HG03103 (cell line): ENCODE results near the gene PLXNA4.

Experiments
- ATAC-seq: cut with Tn5 transposase; IDR thresholded peaks from one replicate; pipeline ENCODE4 v1.9.1; 2021; ENCODE audit warnings: low read depth; ENCODE audit not compliant: unreplicated experiment

The PLXNA4 gene

DNA sequence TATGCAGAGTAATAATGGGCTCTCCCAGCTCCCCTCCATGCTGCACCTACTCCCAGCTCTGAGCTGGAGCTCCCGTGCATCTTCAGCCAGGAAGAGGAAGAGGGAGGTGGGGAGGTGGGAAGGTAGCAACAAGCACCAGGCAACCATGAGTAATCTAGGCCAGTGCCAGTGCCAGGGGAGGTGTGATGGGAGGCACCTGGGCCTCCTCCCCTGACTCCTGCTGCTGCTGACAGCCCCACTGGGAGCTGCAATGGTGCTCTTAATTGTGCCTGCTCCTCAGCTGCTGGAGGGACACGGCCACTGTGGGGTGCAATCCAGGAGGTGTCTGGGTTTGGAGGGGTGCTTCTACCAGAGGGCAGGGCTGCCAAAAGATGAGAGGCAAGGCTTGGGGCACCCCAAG lies 243.0 kb downstream of the PLXNA4 start:
- no peak for ATAC-seq

- no peak for ATAC-seq
These were observed 247.5 kb downstream of the PLXNA4 start for GRCh38 chr7:132328760-132329159.

DNA sequence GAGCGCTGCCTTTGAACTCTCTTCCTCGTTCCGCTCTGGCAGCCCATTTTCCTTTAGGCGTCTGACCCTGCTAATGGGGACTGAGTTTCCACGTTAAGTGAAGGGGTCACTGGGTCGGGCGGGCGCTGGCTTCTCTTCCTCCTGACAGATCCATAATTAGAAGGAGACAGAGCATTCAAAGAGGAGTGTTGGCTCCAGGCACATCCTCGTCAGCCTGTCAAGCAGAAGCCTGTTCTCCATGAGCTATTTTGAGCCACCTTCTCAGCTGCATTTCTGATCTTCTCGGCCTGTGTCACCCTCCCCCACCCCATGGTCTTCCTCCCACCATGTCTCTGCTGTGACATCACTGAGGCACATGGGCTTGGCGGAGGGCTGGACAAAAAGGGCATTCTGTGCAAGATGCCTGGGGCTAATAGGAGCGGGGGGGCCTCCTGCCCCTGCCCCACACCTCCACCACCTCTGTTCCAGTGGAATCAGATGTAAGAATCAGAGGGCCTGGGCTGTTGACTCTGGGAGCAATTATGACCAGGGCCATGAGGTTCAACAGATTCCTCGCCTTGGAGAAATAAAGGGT lies 248.1 kb downstream of the PLXNA4 start:
- ATAC-seq = no peak

DNA sequence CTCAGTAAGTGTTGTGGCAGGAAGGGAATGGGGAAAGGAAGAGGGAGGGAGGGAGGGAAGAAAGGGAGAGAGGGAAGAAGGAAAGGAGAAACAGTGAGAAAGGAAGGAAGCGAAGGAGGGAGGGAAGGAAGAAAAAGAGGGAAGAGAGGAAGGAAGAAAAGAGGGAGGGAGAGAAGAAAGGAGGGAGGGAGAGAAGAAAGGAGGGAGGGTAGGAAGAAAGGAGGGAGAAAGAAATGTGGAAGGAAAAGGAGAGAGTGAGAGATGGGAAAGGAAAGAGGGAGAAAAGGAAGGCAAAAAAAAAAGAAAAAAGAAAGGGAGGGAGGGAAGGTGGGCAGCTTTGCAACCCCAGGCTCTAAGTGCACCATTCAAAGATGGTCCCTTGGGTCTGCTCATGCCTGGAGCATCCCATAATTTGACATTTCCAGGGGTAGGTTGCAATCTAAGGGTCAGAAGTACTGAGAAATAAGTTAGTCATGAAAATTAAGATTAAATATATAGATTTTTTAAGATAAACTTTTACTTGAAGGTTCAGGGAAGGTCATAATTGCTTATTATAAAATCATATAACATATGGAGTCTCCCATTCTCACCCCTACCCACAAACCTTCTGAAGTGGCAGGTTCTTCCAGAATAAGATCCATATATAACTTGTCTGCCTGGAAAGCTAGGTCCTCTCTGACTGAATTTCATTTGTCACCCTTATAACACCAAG lies 249.2 kb downstream of the PLXNA4 start:
- no peak for ATAC-seq

GRCh38 chr7:132322970-132323369 lies 253.3 kb downstream of the PLXNA4 start:
- ATAC-seq = no peak

DNA sequence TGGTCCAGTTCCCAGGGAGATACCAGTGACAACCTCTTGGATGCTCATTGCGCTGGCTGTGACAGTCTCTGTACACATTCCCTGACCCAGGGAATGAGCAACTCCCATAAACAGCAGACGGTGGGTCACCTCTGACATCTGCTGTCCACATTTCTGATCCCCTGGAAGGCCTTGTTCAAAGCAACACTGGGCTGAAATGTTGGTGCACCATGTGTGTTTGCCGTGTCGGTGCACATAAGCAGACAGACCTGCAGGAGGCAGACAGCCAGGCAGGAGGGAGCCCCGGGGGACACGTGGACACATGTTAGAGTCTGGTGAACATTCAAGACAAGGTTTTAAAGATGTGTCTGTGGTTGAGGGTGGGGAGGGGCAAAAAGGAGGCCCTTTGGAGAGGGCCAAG lies 254.9 kb downstream of the PLXNA4 start:
- ATAC-seq = no peak

DNA sequence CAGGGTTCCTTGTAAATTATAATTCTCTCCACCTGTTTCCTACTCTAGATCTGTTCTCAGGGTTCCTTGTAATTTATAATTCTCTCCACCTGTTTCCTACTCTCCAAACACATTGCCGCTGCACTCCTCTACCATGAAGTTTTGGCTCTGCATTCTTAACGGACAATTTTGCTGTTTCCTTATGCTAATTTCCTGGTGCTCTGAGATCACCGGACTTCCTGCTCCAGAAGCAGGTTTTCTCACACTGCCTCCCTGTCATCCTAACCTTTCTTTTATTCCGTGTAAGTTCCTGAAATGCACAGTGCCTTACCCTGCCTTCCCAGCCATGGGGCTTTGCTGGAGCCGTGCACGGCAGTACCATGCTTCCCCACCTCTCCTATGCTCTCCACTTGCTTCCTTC lies 256.8 kb downstream of the PLXNA4 start:
- no peak for ATAC-seq

DNA sequence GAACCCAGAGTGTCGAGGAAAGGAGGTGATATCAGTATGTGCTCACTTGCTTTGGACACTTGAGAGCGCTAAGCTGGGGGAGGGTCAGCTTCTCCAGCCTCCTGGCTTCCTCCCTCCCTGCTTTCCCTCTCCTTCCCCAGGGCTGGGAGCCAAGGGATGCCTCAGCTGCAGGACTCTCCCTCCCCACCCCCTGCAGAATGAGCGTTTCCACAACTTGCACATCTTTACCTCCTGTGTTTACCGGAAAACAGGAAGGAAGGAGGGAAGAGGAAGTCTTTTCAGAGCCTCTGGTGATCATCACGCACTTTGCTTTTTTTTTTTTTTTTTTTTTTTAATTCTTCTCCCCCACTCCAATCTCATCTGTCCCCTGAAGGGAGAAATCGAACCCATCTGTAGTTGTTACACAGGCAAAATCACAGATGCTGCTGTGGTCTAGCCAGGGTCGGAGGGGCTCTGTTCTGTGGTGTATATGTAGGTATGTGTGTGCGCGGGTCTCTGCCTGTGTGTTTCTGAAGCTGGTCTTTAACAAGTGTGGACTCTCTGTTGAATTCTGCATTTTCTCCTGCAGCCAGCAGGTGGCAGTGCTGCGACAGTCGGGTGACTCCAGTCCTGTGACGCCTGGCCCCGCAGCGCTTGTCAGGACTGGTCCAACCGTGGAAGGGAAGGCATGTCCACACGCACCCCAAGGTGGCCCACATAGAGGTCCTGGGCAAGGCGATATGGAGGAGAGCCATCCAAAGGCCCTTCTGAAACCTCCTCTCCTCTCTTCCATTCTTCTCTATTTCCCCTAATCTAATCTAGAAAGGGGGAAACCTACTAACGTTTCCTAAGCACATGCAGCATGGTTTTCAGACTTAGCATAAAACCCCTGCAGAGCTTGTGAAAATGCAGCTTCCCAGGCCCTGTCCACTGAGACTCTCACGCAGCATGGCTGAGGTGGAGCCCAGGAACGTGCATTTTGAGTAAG lies 257.6 kb downstream of the PLXNA4 start:
- peak; percentile 95 for ATAC-seq

GRCh38 chr7:132317701-132318351 lies 258.4 kb downstream of the PLXNA4 start:
- no peak for ATAC-seq

DNA sequence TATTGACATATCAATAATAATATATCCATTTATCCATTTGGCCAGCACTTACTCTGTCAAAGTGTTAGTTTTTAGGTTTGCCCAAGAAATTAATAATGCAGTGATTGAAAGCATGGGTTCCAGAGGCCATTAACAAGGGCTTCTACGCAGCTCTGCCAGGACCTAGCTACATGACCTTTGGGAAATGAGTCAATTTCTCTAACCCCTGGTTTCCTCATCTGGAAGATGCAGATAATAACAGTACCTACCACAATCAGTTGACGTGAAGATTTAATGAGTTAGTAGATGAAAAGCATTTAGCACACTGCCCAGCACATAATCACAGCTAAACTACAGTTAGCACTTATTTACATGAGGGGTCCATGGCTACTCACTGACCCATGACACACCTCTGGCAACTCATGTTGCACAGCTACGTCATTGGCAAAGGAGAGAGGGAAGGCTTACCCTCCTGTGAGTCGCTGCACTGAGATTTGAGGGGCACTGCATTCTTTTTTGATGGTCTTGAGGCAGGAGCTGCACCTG lies 263.7 kb downstream of the PLXNA4 start:
- ATAC-seq = no peak

DNA sequence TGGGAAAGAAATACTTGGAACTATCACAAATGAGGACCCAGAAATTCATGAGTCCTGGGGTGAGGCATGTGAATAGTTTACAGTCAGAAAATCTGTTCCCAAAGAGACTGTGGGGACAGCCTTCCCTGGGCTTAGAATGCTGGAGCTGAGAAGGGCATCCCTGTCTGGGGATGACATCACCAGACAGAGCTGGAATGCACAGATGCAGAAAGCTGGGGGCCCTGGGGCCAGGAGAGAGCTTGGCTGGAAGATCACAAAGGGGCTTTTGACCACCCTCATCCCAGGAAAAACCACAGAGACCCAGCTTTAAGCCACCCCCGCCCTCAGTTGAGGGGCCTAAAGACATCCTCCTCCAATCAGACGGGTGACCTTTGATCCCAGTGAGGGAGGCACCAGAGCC lies 264.5 kb downstream of the PLXNA4 start:
- ATAC-seq = no peak

DNA sequence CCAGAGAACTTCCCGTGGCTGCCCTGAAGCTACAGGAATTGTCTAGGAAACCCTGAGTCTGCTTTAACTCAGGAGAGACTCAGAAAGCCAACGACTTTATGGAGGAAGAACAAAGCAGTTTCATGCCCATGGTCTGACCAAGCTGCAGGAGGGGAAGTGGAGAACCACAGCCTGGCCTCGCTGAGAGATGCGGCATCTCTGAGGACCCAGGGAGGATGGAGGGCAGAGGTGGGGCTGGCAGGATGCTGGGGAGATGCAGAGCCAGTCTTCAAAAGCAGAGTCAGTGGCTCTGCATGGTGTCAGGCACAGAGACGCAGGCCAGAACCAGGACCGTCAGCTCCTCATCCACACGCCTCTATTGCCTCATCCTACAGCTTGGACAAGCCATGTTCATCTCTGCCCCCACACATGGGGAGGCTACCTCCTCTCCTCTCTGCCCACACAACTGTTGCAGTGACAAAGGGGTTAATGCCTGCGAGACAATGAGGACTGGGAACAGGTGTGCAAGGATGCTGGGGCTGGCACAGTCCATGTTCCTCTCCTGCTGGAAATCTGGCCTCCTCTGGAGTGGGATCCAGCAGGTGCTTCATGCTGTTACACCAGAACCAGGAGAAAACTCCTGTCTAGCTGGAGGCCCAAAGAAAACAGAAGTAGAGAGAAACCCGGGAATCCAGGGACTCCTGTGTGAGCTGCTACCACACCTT lies 267.0 kb downstream of the PLXNA4 start:
- no peak for ATAC-seq

- ATAC-seq = no peak
These were observed 268.8 kb downstream of the PLXNA4 start for GRCh38 chr7:132307465-132307864.

DNA sequence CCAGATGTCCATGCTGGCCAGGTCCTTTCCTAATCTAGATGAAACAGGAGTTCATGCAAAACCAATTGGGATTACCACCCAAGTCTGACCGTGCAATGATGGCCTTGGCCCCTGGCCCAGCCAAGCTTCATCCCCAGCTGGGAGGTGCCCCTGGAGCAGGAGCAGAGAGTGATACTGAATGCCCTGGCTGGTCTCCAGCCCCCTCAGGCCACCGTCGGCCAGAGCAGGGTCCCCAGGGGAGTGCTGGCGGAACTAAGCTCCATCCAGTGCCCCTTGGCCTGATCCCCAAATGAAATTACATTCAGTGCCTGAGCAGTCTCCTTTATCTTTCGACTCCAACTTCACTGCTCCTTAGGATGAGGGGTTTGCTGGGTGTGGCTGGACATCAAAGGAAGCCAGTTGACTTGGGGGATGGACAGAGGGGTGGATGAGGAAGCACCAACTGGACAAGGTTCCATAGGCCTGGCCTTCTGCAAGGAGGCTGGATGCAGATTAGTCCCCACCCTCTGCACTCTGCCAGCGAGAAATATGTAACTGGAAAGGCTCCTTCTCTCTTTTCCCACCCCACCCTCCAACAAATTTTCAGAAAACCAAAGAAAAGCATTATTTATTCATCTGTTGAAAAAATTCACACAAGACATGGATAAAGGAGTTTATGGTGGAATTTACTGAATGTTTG lies 275.5 kb downstream of the PLXNA4 start:
- no peak for ATAC-seq

GRCh38 chr7:132298790-132299189 lies 277.5 kb downstream of the PLXNA4 start:
- ATAC-seq = no peak

DNA sequence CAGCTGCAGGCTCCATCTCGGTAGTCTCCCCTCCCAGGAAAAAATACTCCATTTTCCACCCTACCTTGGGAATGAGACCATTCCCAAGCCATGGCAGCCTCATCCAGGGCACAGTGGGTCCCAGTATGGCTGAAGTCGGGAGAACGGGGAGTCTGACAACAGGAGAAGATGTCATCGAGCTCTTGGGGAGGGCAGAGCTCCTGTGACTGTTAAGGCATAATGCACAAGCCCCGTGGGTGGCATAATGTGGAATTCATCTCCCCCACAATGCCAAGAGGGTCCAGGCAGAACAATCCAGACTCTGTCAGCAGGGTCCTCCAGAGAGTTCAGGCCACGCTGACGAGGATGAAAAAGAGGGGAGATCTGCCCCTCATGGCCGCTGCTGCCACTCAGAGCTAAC lies 279.4 kb downstream of the PLXNA4 start:
- ATAC-seq = no peak

- ATAC-seq = no peak
These were observed 281.1 kb downstream of the PLXNA4 start for GRCh38 chr7:132295175-132295574.

GRCh38 chr7:132292803-132293202 lies 283.5 kb downstream of the PLXNA4 start:
- no peak for ATAC-seq

GRCh38 chr7:132291481-132291880 lies 284.8 kb downstream of the PLXNA4 start:
- no peak for ATAC-seq

GRCh38 chr7:132290021-132290420 lies 286.2 kb downstream of the PLXNA4 start:
- ATAC-seq = no peak
